ENCODE results near the gene CRISP2. TPM values are rescaled to one million over a fixed set of nuclear protein-coding genes. Genes with fewer than 3 reads are reported as not detected.
"Not testable (repeated sequence)": the region's sequence is repeated elsewhere in the genome, so short reads cannot be mapped to it uniquely, and the experiment has no call there.

CRISP2 gene
- total RNA-seq, 1 donor from 2014 or later: 0.58 TPM

- Mint-ChIP-seq H3K27ac (no peak overlapping the region), H3K27me3 (no peaks in the 10 kb centered on the region), H3K4me3 (no peak overlapping the region), H3K4me1 (ENCODE audit: unreplicated experiment) (no peaks in the 10 kb centered on the region), H3K36me3 (no peaks in the 10 kb centered on the region), H3K9me3 (no peaks in the 10 kb centered on the region)
- TF ChIP-seq CTCF (conservative IDR thresholded peaks at IDR 0.05): no peak
- no peak for DNase-seq (ENCODE audit: extremely low spot score, unreplicated experiment)
Observed at GRCh38 chr6:49666930-49667757, 46.2 kb downstream of the CRISP2 start.

GRCh38 chr6:49666480-49666879 lies 46.9 kb downstream of the CRISP2 start:
- no peaks in the 10 kb centered on the region for H3K9me3 Mint-ChIP-seq
- H3K4me3 Mint-ChIP-seq: no peak overlapping the region
- no peak overlapping the region for H3K27ac Mint-ChIP-seq
- no peak for TF ChIP-seq CTCF (conservative IDR thresholded peaks at IDR 0.05)
- no peak for DNase-seq (ENCODE audit: extremely low spot score, unreplicated experiment)
- no peaks in the 10 kb centered on the region for H3K4me1 Mint-ChIP-seq (ENCODE audit: unreplicated experiment)
- no peaks in the 10 kb centered on the region for H3K36me3 Mint-ChIP-seq
- no peaks in the 10 kb centered on the region for H3K27me3 Mint-ChIP-seq

- Mint-ChIP-seq H3K27ac (no peak overlapping the region), H3K27me3 (no peaks in the 10 kb centered on the region), H3K36me3 (no peaks in the 10 kb centered on the region), H3K4me1 (ENCODE audit: unreplicated experiment) (no peaks in the 10 kb centered on the region), H3K4me3 (no peak overlapping the region), H3K9me3 (no peaks in the 10 kb centered on the region)
- no peak for DNase-seq (ENCODE audit: extremely low spot score, unreplicated experiment)
- no peak for TF ChIP-seq CTCF (conservative IDR thresholded peaks at IDR 0.05)
Observed at GRCh38 chr6:49664817-49665216, 48.5 kb downstream of the CRISP2 start.

- H3K27me3 Mint-ChIP-seq; H3K9me3 Mint-ChIP-seq; H3K4me1 Mint-ChIP-seq (ENCODE audit: unreplicated experiment); H3K4me3 Mint-ChIP-seq; DNase-seq (ENCODE audit: extremely low spot score, unreplicated experiment); H3K36me3 Mint-ChIP-seq; H3K27ac Mint-ChIP-seq: not testable (repeated sequence)
Observed at GRCh38 chr6:49664054-49664453, 49.3 kb downstream of the CRISP2 start.

- no peaks in the 10 kb centered on the region for H3K36me3 Mint-ChIP-seq
- no peak for DNase-seq (ENCODE audit: extremely low spot score, unreplicated experiment)
- no peak overlapping the region for H3K27ac Mint-ChIP-seq
Observed at GRCh38 chr6:49662892-49663261, 50.5 kb downstream of the CRISP2 start.

More at GRCh38 chr6:49662892-49663261, 50.5 kb downstream of the CRISP2 start:
- Mint-ChIP-seq H3K4me3 (no peak overlapping the region), H3K4me1 (ENCODE audit: unreplicated experiment) (no peaks in the 10 kb centered on the region), H3K27me3 (no peaks in the 10 kb centered on the region), H3K9me3 (no peaks in the 10 kb centered on the region)
- no peak for TF ChIP-seq CTCF (conservative IDR thresholded peaks at IDR 0.05)
